Endodermal cell (in vitro differentiated cells): ENCODE results near the gene HTATSF1. TPM values are rescaled to one million over a fixed set of nuclear protein-coding genes. Genes with fewer than 3 reads are reported as not detected.
A peak's percentile ranks its signal among the peaks of the same experiment; 100 is the strongest.

Experiments used
- DNase-seq: peaks from one replicate; pipeline ENCODE4 v3.0.0-alpha.2; 2017
- H3K27ac ChIP-seq: 2 replicates; pipeline ENCODE4 v1.5.1; 2013; ENCODE audit warnings: mild to moderate bottlenecking, low read depth, low read length, moderate library complexity
- H3K27me3 ChIP-seq: 2 replicates; pipeline ENCODE4 v1.6.1; 2013; ENCODE audit warnings: mild to moderate bottlenecking, low read length, moderate library complexity; ENCODE audit not compliant: insufficient read depth, control insufficient read depth, poor library complexity, severe bottlenecking
- H3K36me3 ChIP-seq: 2 replicates; pipeline ENCODE4 v1.7.0; 2013; ENCODE audit warnings: mild to moderate bottlenecking, low read length, moderate library complexity; ENCODE audit not compliant: control insufficient read depth, insufficient read depth
- H3K4me1 ChIP-seq: one replicate; pipeline ENCODE4 v1.7.0; 2013; ENCODE audit warnings: low read length; ENCODE audit not compliant: control insufficient read depth, insufficient read depth
- H3K4me3 ChIP-seq: 2 replicates; pipeline ENCODE4 v1.5.1; 2013; ENCODE audit warnings: mild to moderate bottlenecking, low read length, moderate library complexity
- H3K9ac ChIP-seq: 2 replicates; pipeline ENCODE4 v1.6.1; 2013; ENCODE audit warnings: mild to moderate bottlenecking, low read length, moderate library complexity; ENCODE audit not compliant: poor library complexity, severe bottlenecking; ENCODE audit errors: extremely low read depth
- H3K9me3 ChIP-seq: 2 replicates; pipeline ENCODE4 v1.6.1; 2013; ENCODE audit warnings: mild to moderate bottlenecking, low read length, moderate library complexity; ENCODE audit not compliant: control insufficient read depth
- H3K27ac Mint-ChIP-seq: 2 replicates; pipeline ENCODE4 v1.8.0; 2020; ENCODE audit warnings: mixed read lengths
- H3K27me3 Mint-ChIP-seq: 2 replicates; pipeline ENCODE4 v1.8.0; 2021; ENCODE audit warnings: mild to moderate bottlenecking, mixed read lengths; ENCODE audit not compliant: insufficient read depth
- H3K36me3 Mint-ChIP-seq: 2 replicates; pipeline ENCODE4 v1.8.0; 2020; ENCODE audit warnings: low read depth, mixed read lengths
- H3K4me1 Mint-ChIP-seq: 2 replicates; pipeline ENCODE4 v1.8.0; 2020; ENCODE audit warnings: mixed read lengths
- H3K4me3 Mint-ChIP-seq: 2 replicates; pipeline ENCODE4 v1.8.0; 2020; ENCODE audit warnings: mild to moderate bottlenecking, moderate library complexity, mixed read lengths
- H3K9me3 Mint-ChIP-seq: 2 replicates; pipeline ENCODE4 v1.8.0; 2020; ENCODE audit warnings: mild to moderate bottlenecking, mixed read lengths
- CTCF ChIP-seq: fragments of 200-600 bp; sonication (generic); conservative IDR thresholded peaks from 2 replicates; pipeline ENCODE4 v1.5.0; 2021; ENCODE audit warnings: antibody characterized with exemption, mild to moderate bottlenecking
- WGBS, 2 experiments: methylation state at CpG; one replicate each; pipeline versions ENCODE4 v1.1.5 to v1.1.7; 2013; ENCODE audit warnings: missing lambda C conversion rate in 2 of 2, mixed read lengths in 1 of 2; ENCODE audit not compliant: insufficient coverage in 1 of 2, insufficient read length in 1 of 2; 5-methylcytosine and 5-hydroxymethylcytosine counted together
- total RNA-seq, 2 donors: library from RNA; stranded (reverse); fragmentation: NEBNext Ultra II Directional in 1 of 2; extraction: Animal tissue kit (Norgen Biotek cat#: 25700) in 1 of 2; gene quantifications; 2 replicates in 1 of 2; 3 replicates in 1 of 2; pipeline ENCODE4 v1.2.1, GENCODE V29; 2021

HTATSF1 gene
- total RNA-seq, 2 donors from 2014 or later, result 61.1 to 75.5 TPM

- no peak overlapping the region for H3K27ac Mint-ChIP-seq
- no peak overlapping the region for H3K9ac ChIP-seq
These were observed 26.4 kb downstream of the HTATSF1 start for GRCh38 chrX:136523770-136524169.

GRCh38 chrX:136525738-136526606 lies 28.6 kb downstream of the HTATSF1 start:
- no peak overlapping the region for H3K4me3 Mint-ChIP-seq
- H3K4me1 Mint-ChIP-seq, result no peaks in the 10 kb centered on the region
- H3K27ac Mint-ChIP-seq, result no peak overlapping the region
- H3K36me3 Mint-ChIP-seq, result no peaks in the 10 kb centered on the region
- peaks cover 4% of the 10 kb centered on the region for H3K27me3 Mint-ChIP-seq
- Histone ChIP-seq H3K36me3 (no peaks in the 10 kb centered on the region), H3K27me3 (no peaks in the 10 kb centered on the region), H3K4me1 (no peaks in the 10 kb centered on the region), H3K4me3 (no peak overlapping the region), H3K9me3 (no peaks in the 10 kb centered on the region), H3K9ac (no peak overlapping the region), H3K27ac (no peak overlapping the region)
- no peak for TF ChIP-seq CTCF
- peaks cover 44% of the 10 kb centered on the region for H3K9me3 Mint-ChIP-seq
- no peak for DNase-seq
- WGBS, 2 experiments, result 86% methylated on average over 1 to 2 of the region's 2 CpGs

More at GRCh38 chrX:136523770-136524169, 26.4 kb downstream of the HTATSF1 start:
- no peak for TF ChIP-seq CTCF
- H3K36me3 ChIP-seq, result no peaks in the 10 kb centered on the region
- H3K9me3 ChIP-seq, result no peaks in the 10 kb centered on the region
- DNase-seq, result no peak
- H3K4me1 ChIP-seq, result no peaks in the 10 kb centered on the region
- Mint-ChIP-seq H3K9me3 (peaks cover 37% of the 10 kb centered on the region), H3K4me3 (no peak overlapping the region), H3K4me1 (no peaks in the 10 kb centered on the region), H3K36me3 (no peaks in the 10 kb centered on the region), H3K27me3 (peaks cover 4% of the 10 kb centered on the region)
- H3K27me3 ChIP-seq, result no peaks in the 10 kb centered on the region
- H3K4me3 ChIP-seq, result no peak overlapping the region
- H3K27ac ChIP-seq, result no peak overlapping the region

- TF ChIP-seq CTCF, result no peak
- no peaks in the 10 kb centered on the region for H3K36me3 Mint-ChIP-seq
- H3K9ac ChIP-seq, result no peak overlapping the region
- peaks cover 6% of the 10 kb centered on the region for H3K27me3 Mint-ChIP-seq
- no peak overlapping the region for H3K27ac ChIP-seq
- H3K4me3 Mint-ChIP-seq, result no peak overlapping the region
- no peaks in the 10 kb centered on the region for H3K9me3 ChIP-seq
- H3K27me3 ChIP-seq, result no peaks in the 10 kb centered on the region
- H3K4me3 ChIP-seq, result no peak overlapping the region
- H3K9me3 Mint-ChIP-seq, result peaks cover 54% of the 10 kb centered on the region
- no peak overlapping the region for H3K27ac Mint-ChIP-seq
- no peaks in the 10 kb centered on the region for H3K4me1 Mint-ChIP-seq
- no peaks in the 10 kb centered on the region for H3K36me3 ChIP-seq
- WGBS, 2 experiments, result 81% methylated on average over 7 of the region's 8 CpGs; no CpG with 5 or more reads in 1 of the 2 experiments
- peak; percentile 60 for DNase-seq
- no peaks in the 10 kb centered on the region for H3K4me1 ChIP-seq
These were observed 31.4 kb downstream of the HTATSF1 start for GRCh38 chrX:136528645-136529315.
